ENCODE data around the gene ARMH1.
A peak's percentile ranks its signal among the peaks of the same experiment; 100 is the strongest.

ARMH1 gene

GRCh38 chr1:44707959-44708831 is 33.7 kb downstream of the ARMH1 start:
- no peak overlapping the region for H3K4me3 ChIP-seq (IDR thresholded peaks at IDR 0.05; ENCODE audit: insufficient read depth, low read depth, low read length)
- H3K27me3 ChIP-seq (ENCODE audit: insufficient read depth, low read depth): peaks cover 3% of the 10 kb centered on the region; the same call in 1 of the 2 replicates
- H2AFZ ChIP-seq (ENCODE audit: low read depth): peak overlapping the region; percentile 87; the same call in 1 of the 2 replicates
- H4K20me1 ChIP-seq (ENCODE audit: insufficient read depth): no peaks in the 10 kb centered on the region; the same call in 1 of the 2 replicates
- no peaks in the 10 kb centered on the region for H3K79me2 ChIP-seq (ENCODE audit: insufficient read depth, low read depth)
- peak; percentile 80 for TF ChIP-seq CTCF (conservative IDR thresholded peaks at IDR 0.05; ENCODE audit: low read depth, low read length)
- 0 out of 2 replicates have a peak overlapping the region, but pooled peaks have one; percentile 22 for H3K9ac ChIP-seq
- no peaks in the 10 kb centered on the region for H3K36me3 ChIP-seq (ENCODE audit: insufficient read depth)
- no peak overlapping the region for H3K27ac ChIP-seq
- H3K4me2 ChIP-seq: peak overlapping the region; percentile 57; the same call in 1 of the 2 replicates
- H3K4me1 ChIP-seq (ENCODE audit: low read depth, poor library complexity, severe bottlenecking): peaks cover 17% of the 10 kb centered on the region

GRCh38 chr1:44713321-44713781 is 38.8 kb downstream of the ARMH1 start:
- peak overlapping the region; percentile 49; the same call in 1 of the 2 replicates for H3K4me2 ChIP-seq
- peak overlapping the region; percentile 48; the same call in 1 of the 2 replicates for H2AFZ ChIP-seq (ENCODE audit: low read depth)
- TF ChIP-seq CTCF (conservative IDR thresholded peaks at IDR 0.05; ENCODE audit: low read depth, low read length): no peak
- no peaks in the 10 kb centered on the region for H3K36me3 ChIP-seq (ENCODE audit: insufficient read depth)
- no peaks in the 10 kb centered on the region for H4K20me1 ChIP-seq (ENCODE audit: insufficient read depth)
- no peak overlapping the region; the same call in 1 of the 2 replicates for H3K27ac ChIP-seq
- H3K27me3 ChIP-seq (ENCODE audit: insufficient read depth, low read depth): peaks cover 3% of the 10 kb centered on the region; the same call in 1 of the 2 replicates
- no peak overlapping the region for H3K9ac ChIP-seq
- H3K4me3 ChIP-seq (IDR thresholded peaks at IDR 0.05; ENCODE audit: insufficient read depth, low read depth, low read length): no peak overlapping the region
- peaks cover 49% of the 10 kb centered on the region for H3K4me1 ChIP-seq (ENCODE audit: low read depth, poor library complexity, severe bottlenecking)
- H3K79me2 ChIP-seq (ENCODE audit: insufficient read depth, low read depth): no peaks in the 10 kb centered on the region

- Histone ChIP-seq H3K27me3 (ENCODE audit: insufficient read depth, low read depth) (peaks cover 3% of the 10 kb centered on the region; the same call in 1 of the 2 replicates), H3K4me1 (ENCODE audit: low read depth, poor library complexity, severe bottlenecking) (peaks cover 55% of the 10 kb centered on the region), H3K79me2 (ENCODE audit: insufficient read depth, low read depth) (no peaks in the 10 kb centered on the region), H2AFZ (ENCODE audit: low read depth) (peak overlapping the region; percentile 66), H3K27ac (peak overlapping the region; percentile 28; the same call in 1 of the 2 replicates), H4K20me1 (ENCODE audit: insufficient read depth) (no peaks in the 10 kb centered on the region), H3K4me2 (peak overlapping the region; percentile 56; the same call in 1 of the 2 replicates), H3K9ac (peak overlapping the region; percentile 9; the same call in 1 of the 2 replicates), H3K4me3 (IDR thresholded peaks at IDR 0.05; ENCODE audit: insufficient read depth, low read depth, low read length) (no peak overlapping the region), H3K36me3 (ENCODE audit: insufficient read depth) (no peaks in the 10 kb centered on the region)
- no peak for TF ChIP-seq CTCF (conservative IDR thresholded peaks at IDR 0.05; ENCODE audit: low read depth, low read length)
Measured at GRCh38 chr1:44714532-44714931, 40.0 kb downstream of the ARMH1 start.

- no peak overlapping the region for H3K4me3 ChIP-seq (IDR thresholded peaks at IDR 0.05; ENCODE audit: insufficient read depth, low read depth, low read length)
- H3K79me2 ChIP-seq (ENCODE audit: insufficient read depth, low read depth): no peaks in the 10 kb centered on the region
- H3K36me3 ChIP-seq (ENCODE audit: insufficient read depth): no peaks in the 10 kb centered on the region
- peak overlapping the region; percentile 66 for H2AFZ ChIP-seq (ENCODE audit: low read depth)
- peak overlapping the region; percentile 28; the same call in 1 of the 2 replicates for H3K27ac ChIP-seq
- H3K9ac ChIP-seq: peak overlapping the region; percentile 9; the same call in 1 of the 2 replicates
- TF ChIP-seq CTCF (conservative IDR thresholded peaks at IDR 0.05; ENCODE audit: low read depth, low read length): peak; percentile 91
- H4K20me1 ChIP-seq (ENCODE audit: insufficient read depth): no peaks in the 10 kb centered on the region
- peaks cover 58% of the 10 kb centered on the region for H3K4me1 ChIP-seq (ENCODE audit: low read depth, poor library complexity, severe bottlenecking)
- peaks cover 3% of the 10 kb centered on the region; the same call in 1 of the 2 replicates for H3K27me3 ChIP-seq (ENCODE audit: insufficient read depth, low read depth)
- peak overlapping the region; percentile 56; the same call in 1 of the 2 replicates for H3K4me2 ChIP-seq
Measured at GRCh38 chr1:44714944-44715571, 40.5 kb downstream of the ARMH1 start.
